ENCODE results near the gene RSBN1. TPM values are rescaled to one million over a fixed set of nuclear protein-coding genes. Genes with fewer than 3 reads are reported as not detected.
A peak's percentile ranks its signal among the peaks of the same experiment; 100 is the strongest.

Gene RSBN1
- total and polyA plus RNA-seq, 10 of the 15 experiments (the other 5 are each of a cell fraction or from before 2014, with no cell fraction given): 2.9 to 26.8 (median 11.5) TPM

DNA sequence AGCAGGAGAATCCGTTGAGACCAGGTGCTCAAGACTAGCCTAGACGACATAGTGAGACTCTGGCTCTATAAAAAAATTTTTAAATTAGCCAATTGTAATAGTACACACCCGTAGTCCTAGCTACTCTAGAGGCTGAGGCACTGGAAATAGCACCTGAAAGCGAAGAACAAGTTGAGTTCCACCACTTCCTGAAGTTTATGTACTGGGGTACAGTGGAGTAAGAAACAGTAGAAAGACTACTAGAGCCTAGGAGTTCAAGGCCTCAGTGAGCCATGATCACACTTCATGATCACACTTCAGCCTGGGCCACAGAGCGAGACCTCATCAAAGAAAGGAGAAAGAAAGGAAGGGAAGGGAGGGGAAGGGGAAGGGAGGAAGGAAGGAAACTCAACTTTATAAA, 19.8 kb downstream of the RSBN1 start:
- Histone ChIP-seq H3K4me2 (ENCODE audit: control insufficient read depth, insufficient read depth) (no peak overlapping the region), H3K27ac (ENCODE audit: control insufficient read depth, insufficient read depth) (no peak overlapping the region; the same call in 1 of the 2 replicates), H3K4me1 (ENCODE audit: control insufficient read depth, insufficient read depth, low read length) (peaks cover 10% of the 10 kb centered on the region), H3K79me2 (ENCODE audit: control insufficient read depth, insufficient read depth, low read length) (peaks cover 5% of the 10 kb centered on the region), H3K9me3 (replicated peaks; ENCODE audit: control insufficient read depth, insufficient read depth, low read length) (peaks cover 2% of the 10 kb centered on the region; the same call in 2 of the 3 replicates), H2AFZ (ENCODE audit: control insufficient read depth, low read depth, low read length) (no peak overlapping the region), H3K27me3 (replicated peaks in 1 of 2; ENCODE audit: control insufficient read depth in 2 of 2, insufficient read depth in 2 of 2, low read length in 1 of 2) (no peaks in the 10 kb centered on the region), H3K36me3 (ENCODE audit: control insufficient read depth in 2 of 2, insufficient read depth in 2 of 2, low read length in 1 of 2) (peaks cover 0 to 14% of the 10 kb centered on the region in 2 experiments), H3K4me3 (no peak overlapping the region), H3K9ac (ENCODE audit: control insufficient read depth, insufficient read depth, low read length) (no peak overlapping the region), H4K20me1 (ENCODE audit: control insufficient read depth, insufficient read depth) (no peaks in the 10 kb centered on the region)
- FAIRE-seq (peak; percentile 47), DNase-seq (ENCODE audit: low read depth, low spot score) (no peak), ATAC-seq (peak; percentile 42)
- ChIA-PET RAD21 (ENCODE audit: unreplicated experiment) (interaction anchor here (3.2 to 3.9 kb wide), 2 partner anchors 8 to 34 kb away, joined by 39 to 51 read pairs; partner anchors contain the start of gene PHTF1), SMC1A (ENCODE audit: uncharacterized antibody, unreplicated experiment) (interaction anchor here (0.6 to 10.5 kb wide), 9 partner anchors 6 to 48 kb away, joined by 3 to 134 read pairs (median 7); partner anchors contain the start of genes PHTF1 and RSBN1), CTCF (interaction anchor here (1.1 to 2.5 kb wide), 4 partner anchors 8 to 77 kb away, joined by 3 to 23 read pairs (median 4); no protein-coding TSS in a partner anchor), POLR2A (interaction anchor here (0.8 to 8.2 kb wide), 9 partner anchors 8 to 78 kb away, joined by 3 to 40 read pairs (median 4); partner anchors contain the start of gene RSBN1)
- 80% methylated on average over 5 of the region's 5 CpGs for WGBS (ENCODE audit: insufficient coverage, insufficient replicate concordance, low lambda C conversion rate, missing lambda C conversion rate)
- 0 out of 2 replicates have a peak, but pooled peaks have one; percentile 9 for TF ChIP-seq RUNX3 (IDR thresholded peaks at IDR 0.05; ENCODE audit: low read length)
- no peak for TF ChIP-seq NBN (IDR thresholded peaks at IDR 0.05)
- TF ChIP-seq ZNF384 (IDR thresholded peaks at IDR 0.05; ENCODE audit: borderline replicate concordance, low read depth, low read length): no peak
- intact Hi-C loops (cut with micrococcal nuclease; ENCODE audit: unreplicated experiment) (loop anchor here (5.0 kb wide), 1 partner anchor 35 kb away; the partner anchor contains the start of gene PHTF1), in situ Hi-C loops (cut with MboI) (no loop called here)
- BruUV-seq (replicated peaks): no TSS peak

DNA sequence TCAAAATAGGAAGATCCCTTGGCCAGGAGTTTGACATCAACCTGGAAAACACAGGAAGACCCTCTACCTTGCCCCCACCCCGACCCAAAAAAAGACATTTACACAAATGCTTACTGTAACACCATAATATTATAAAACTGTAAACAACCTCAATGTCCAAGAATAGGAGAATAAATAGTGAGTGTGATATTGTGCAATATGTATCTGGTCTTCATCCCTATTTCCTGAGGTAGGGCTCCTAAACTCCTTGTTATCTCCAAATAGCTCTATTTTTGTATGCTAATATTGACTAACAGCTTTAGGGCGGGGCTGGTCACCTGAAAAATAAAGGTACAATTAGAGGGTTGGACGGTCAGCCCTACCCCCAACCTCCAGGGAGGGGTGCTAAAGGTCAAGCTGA, 23.5 kb downstream of the RSBN1 start:
- SMC1A ChIA-PET (ENCODE audit: uncharacterized antibody, unreplicated experiment): interaction anchor here (0.7 to 6.9 kb wide), 8 partner anchors 8 to 142 kb away, joined by 3 to 134 read pairs (median 6); partner anchors contain the start of genes PHTF1 and RSBN1
- Histone ChIP-seq H3K36me3 (ENCODE audit: control insufficient read depth in 2 of 2, insufficient read depth in 2 of 2, low read length in 1 of 2) (peaks cover 0 to 10% of the 10 kb centered on the region in 2 experiments; a peak in 3 of 4 replicates), H3K4me1 (ENCODE audit: control insufficient read depth, insufficient read depth, low read length) (peaks cover 18% of the 10 kb centered on the region), H3K27me3 (replicated peaks in 1 of 2; ENCODE audit: control insufficient read depth in 2 of 2, insufficient read depth in 2 of 2, low read length in 1 of 2) (no peaks in the 10 kb centered on the region), H3K79me2 (ENCODE audit: control insufficient read depth, insufficient read depth, low read length) (peaks cover 18% of the 10 kb centered on the region), H3K4me2 (ENCODE audit: control insufficient read depth, insufficient read depth) (no peak overlapping the region), H4K20me1 (ENCODE audit: control insufficient read depth, insufficient read depth) (no peaks in the 10 kb centered on the region), H3K27ac (ENCODE audit: control insufficient read depth, insufficient read depth) (no peak overlapping the region), H3K9me3 (replicated peaks; ENCODE audit: control insufficient read depth, insufficient read depth, low read length) (no peaks in the 10 kb centered on the region; the same call in 1 of the 3 replicates), H3K9ac (ENCODE audit: control insufficient read depth, insufficient read depth, low read length) (no peak overlapping the region), H2AFZ (ENCODE audit: control insufficient read depth, low read depth, low read length) (no peak overlapping the region), H3K4me3 (no peak overlapping the region)
- in situ Hi-C loops (cut with MboI) (no loop called here), intact Hi-C loops (cut with micrococcal nuclease; ENCODE audit: unreplicated experiment) (no loop called here)
- POLR2A ChIA-PET: interaction anchor here (0.8 to 1.3 kb wide), 2 partner anchors 22 to 154 kb away, joined by 3 to 5 read pairs; no protein-coding TSS in a partner anchor
- CTCF ChIA-PET: interaction anchor here (0.8 to 1.7 kb wide), 4 partner anchors 9 to 23 kb away, joined by 3 to 6 read pairs (median 4); partner anchors contain the start of gene RSBN1
- FAIRE-seq (no peak), DNase-seq (ENCODE audit: low read depth, low spot score) (no peak), ATAC-seq (no peak)
- 83% methylated on average over 3 of the region's 3 CpGs for WGBS (ENCODE audit: insufficient coverage, insufficient replicate concordance, low lambda C conversion rate, missing lambda C conversion rate)
- BruUV-seq (replicated peaks): no TSS peak
- TF ChIP-seq, protein P1, sequence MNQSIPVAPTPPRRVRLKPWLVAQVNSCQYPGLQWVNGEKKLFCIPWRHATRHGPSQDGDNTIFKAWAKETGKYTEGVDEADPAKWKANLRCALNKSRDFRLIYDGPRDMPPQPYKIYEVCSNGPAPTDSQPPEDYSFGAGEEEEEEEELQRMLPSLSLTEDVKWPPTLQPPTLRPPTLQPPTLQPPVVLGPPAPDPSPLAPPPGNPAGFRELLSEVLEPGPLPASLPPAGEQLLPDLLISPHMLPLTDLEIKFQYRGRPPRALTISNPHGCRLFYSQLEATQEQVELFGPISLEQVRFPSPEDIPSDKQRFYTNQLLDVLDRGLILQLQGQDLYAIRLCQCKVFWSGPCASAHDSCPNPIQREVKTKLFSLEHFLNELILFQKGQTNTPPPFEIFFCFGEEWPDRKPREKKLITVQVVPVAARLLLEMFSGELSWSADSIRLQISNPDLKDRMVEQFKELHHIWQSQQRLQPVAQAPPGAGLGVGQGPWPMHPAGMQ (IDR thresholded peaks at IDR 0.05; ENCODE audit: borderline replicate concordance): no peak
- TF ChIP-seq CBX3 (IDR thresholded peaks at IDR 0.05; ENCODE audit: borderline replicate concordance, low read depth) (no peak), LARP7 (IDR thresholded peaks at IDR 0.05) (no peak), IKZF2 (IDR thresholded peaks at IDR 0.05) (no peak), POLR2AphosphoS2 (IDR thresholded peaks at IDR 0.05; ENCODE audit: low read depth, low read length) (no peak), CREB1 (IDR thresholded peaks at IDR 0.05; ENCODE audit: low read depth) (no peak), BHLHE40 (IDR thresholded peaks at IDR 0.05; ENCODE audit: borderline replicate concordance in 1 of 2, low read depth in 2 of 2, low read length in 1 of 2) (no peak), SRF (IDR thresholded peaks at IDR 0.05; ENCODE audit: low read depth in 2 of 2, low read length in 2 of 2) (no peak), HDGF (IDR thresholded peaks at IDR 0.05) (no peak), KDM1A (IDR thresholded peaks at IDR 0.05; ENCODE audit: borderline replicate concordance) (no peak), STAT1 (conservative IDR thresholded peaks at IDR 0.05) (no peak), EZH2 (IDR thresholded peaks at IDR 0.05; ENCODE audit: borderline replicate concordance, control insufficient read depth, low read depth, low read length) (no peak), SMARCA5 (IDR thresholded peaks at IDR 0.05) (no peak)
- TF ChIP-seq, protein P2, sequence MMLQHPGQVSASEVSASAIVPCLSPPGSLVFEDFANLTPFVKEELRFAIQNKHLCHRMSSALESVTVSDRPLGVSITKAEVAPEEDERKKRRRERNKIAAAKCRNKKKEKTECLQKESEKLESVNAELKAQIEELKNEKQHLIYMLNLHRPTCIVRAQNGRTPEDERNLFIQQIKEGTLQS (IDR thresholded peaks at IDR 0.05; ENCODE audit: borderline replicate concordance, extremely low read depth, low read depth, low read length): no peak
- RAD21 ChIA-PET (ENCODE audit: unreplicated experiment): interaction anchor here (1.1 to 1.8 kb wide), 3 partner anchors 10 to 29 kb away, joined by 5 to 7 read pairs (median 5); no protein-coding TSS in a partner anchor

Measured in GM12878 (cell line).